Stimulated activated naive CD8-positive, alpha-beta T cell treated with anti-CD3 and anti-CD28 coated beads, Interleukin-15, amount 100 ng/mL, for 72 hours (primary cell): Measurements from ENCODE around the gene LHFPL4.
"Not testable (repeated sequence)": the region's sequence is repeated elsewhere in the genome, so short reads cannot be mapped to it uniquely, and the experiment has no call there.

Experiments used
- ATAC-seq: fragments of 150-1000 bp; cut with Tn5 transposase; 2 replicates; pipeline ENCODE4 v1.10.0; 2021; ENCODE audit warnings: mild to moderate bottlenecking, moderate library complexity
- DNase-seq, 2 donors: peaks; one replicate each; pipeline ENCODE4 v3.0.0; 2021 to 2022
- H3K27ac Mint-ChIP-seq, 2 donors: one replicate each; pipeline ENCODE4 v1.8.0; 2022; ENCODE audit warnings: mild to moderate bottlenecking in 2 of 2, mixed read lengths in 2 of 2, moderate library complexity in 2 of 2
- H3K27me3 Mint-ChIP-seq: one replicate; pipeline ENCODE4 v1.8.0; 2022; ENCODE audit warnings: mixed read lengths
- H3K4me1 Mint-ChIP-seq: one replicate; pipeline ENCODE4 v1.8.0; 2022; ENCODE audit warnings: mild to moderate bottlenecking, mixed read lengths
- H3K4me3 Mint-ChIP-seq, 2 donors: one replicate each; pipeline ENCODE4 v1.8.0; 2022; ENCODE audit warnings: mild to moderate bottlenecking in 2 of 2, mixed read lengths in 2 of 2, moderate library complexity in 1 of 2
- H3K9me3 Mint-ChIP-seq, 2 donors: one replicate each; pipeline ENCODE4 v1.8.0; 2022; ENCODE audit warnings: mixed read lengths in 2 of 2

The LHFPL4 gene

DNA sequence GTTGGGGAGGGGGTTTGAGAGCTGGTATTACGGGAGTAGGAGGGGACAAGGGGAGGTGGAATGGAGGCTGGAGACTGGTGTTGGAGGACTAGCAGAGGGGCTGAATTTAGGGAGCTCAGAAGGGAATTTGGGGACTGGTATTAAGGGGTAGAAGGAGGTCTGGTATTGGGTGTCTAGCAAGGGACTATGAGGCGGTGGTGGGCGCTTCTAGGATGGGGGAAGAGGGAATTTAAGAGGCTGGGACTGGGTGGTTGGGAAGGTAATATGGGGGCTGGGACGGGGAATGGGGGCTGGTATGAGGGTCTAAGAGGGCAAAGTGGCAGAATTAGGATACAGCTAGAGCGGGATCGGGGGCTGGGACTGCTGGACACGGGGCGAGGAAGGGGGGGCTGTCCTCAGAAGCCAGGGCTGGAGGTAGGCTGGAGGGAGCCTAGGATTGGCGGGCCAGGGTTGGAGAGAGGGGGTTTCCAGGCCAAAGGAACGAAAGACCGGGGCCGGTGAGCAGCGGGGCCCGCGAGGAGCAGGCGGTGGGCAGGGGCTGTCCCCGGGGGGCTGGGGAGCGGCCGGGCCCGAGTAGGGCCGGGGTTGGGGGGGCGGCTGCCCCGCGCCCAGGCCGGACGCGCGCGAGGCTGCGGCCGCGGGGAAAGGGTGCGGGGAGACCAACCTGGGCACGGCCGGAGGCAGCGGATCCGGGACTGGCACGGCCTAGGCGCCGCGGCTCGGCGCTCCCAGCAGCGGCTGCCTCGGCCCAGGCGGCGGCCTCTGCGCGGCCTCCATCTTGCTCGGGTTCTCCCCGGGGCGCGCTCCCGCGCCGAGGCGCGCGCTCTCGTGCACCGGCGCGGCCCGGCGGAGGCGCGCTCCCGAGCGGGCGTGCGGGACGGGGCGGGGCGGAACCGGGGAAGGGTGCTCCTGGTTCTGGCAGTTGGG, at the start of gene LHFPL4:
Gene LHFPL4 (minus strand): TSS at position 802 of the 927 bp plus-strand sequence. CDS start 1,143 bp downstream, outside the sequence.
- peaks cover 77% of the 10 kb centered on the region for H3K27me3 Mint-ChIP-seq
- peaks cover 14% of the 10 kb centered on the region for H3K4me1 Mint-ChIP-seq
- no peak within 1 kb of the TSS for H3K27ac Mint-ChIP-seq
- H3K4me3 Mint-ChIP-seq, result peak within 1 kb of the TSS; percentile 16 to 48
- no peak for DNase-seq
- ATAC-seq, result no peak
- H3K9me3 Mint-ChIP-seq, result peaks cover 10 to 14% of the 10 kb centered on the region in 2 donors

- Mint-ChIP-seq H3K27ac (no peak overlapping the region), H3K27me3 (peaks cover 52% of the 10 kb centered on the region), H3K9me3 (peaks cover 6 to 9% of the 10 kb centered on the region in 2 donors), H3K4me1 (peaks cover 14% of the 10 kb centered on the region), H3K4me3 (no peak overlapping the region)
- no peak for DNase-seq
- peak; percentile 18 for ATAC-seq
These were observed 49.0 kb upstream of the LHFPL4 start for GRCh38 chr3:9602620-9603019.

DNA sequence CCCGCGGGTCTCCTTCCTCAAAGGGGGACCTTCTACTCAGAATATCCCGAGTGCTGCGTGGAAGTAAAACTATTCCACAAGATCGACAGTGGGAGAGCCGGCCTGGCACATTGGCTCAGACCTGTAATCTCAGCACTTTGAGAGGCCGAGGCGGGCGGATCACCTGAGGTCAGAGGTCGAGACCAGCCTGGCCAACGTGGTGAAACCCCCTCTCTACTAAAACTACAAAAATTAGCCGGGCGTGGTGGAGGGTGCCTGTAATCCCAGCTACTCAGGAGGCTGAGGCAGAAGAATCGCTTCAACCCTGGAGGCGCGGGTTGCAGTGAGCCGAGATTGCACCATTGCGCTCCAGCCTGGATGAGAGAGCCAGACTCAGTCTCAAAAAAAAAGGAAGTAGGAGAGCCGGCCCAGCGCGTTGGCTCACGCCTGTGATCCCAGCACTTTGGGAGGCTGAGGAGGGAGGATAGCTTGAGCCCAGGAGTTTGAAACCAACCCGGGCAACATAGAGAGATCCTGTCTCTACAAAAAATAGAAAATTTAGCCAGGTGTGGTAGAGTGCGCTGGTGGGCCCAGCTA, 47.5 kb upstream of the LHFPL4 start:
- not testable (repeated sequence) for DNase-seq, H3K27ac Mint-ChIP-seq
- H3K4me3 Mint-ChIP-seq, result peak overlapping the region in 1 of 2 donors; percentile 31

DNA sequence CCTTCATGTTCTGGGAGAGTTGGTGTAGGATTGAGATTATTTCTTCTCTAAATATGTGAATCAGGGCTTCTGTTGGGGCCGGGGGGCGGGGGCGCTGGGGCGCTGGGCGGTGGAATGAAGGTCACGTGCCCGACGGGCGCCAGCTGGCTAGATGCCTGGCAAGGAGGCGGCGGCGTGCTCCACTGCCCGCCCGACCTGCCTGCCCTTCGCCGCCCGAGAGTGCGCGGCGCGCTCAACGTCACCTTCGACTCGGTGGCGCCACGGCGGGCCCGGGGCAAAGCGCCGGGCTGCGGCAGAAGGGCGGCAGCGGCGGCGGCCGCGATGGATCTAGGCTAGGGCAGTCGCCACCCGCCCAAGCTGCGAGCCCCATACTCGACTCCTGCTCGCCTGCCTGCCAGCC, 47.0 kb upstream of the LHFPL4 start:
- DNase-seq (peak; percentile 9 to 11), ATAC-seq (peak; percentile 69)
- peak overlapping the region; percentile 17 to 34 for H3K4me3 Mint-ChIP-seq
- H3K27me3 Mint-ChIP-seq, result peaks cover 60% of the 10 kb centered on the region
- H3K9me3 Mint-ChIP-seq, result peaks cover 4 to 6% of the 10 kb centered on the region in 2 donors
- no peak overlapping the region for H3K27ac Mint-ChIP-seq
- peaks cover 14% of the 10 kb centered on the region for H3K4me1 Mint-ChIP-seq

More for the DNA sequence above, 47.5 kb upstream of the LHFPL4 start:
- not testable (repeated sequence) for H3K9me3 Mint-ChIP-seq, ATAC-seq
- Mint-ChIP-seq H3K27me3 (peaks cover 55% of the 10 kb centered on the region), H3K4me1 (peaks cover 14% of the 10 kb centered on the region)

DNA sequence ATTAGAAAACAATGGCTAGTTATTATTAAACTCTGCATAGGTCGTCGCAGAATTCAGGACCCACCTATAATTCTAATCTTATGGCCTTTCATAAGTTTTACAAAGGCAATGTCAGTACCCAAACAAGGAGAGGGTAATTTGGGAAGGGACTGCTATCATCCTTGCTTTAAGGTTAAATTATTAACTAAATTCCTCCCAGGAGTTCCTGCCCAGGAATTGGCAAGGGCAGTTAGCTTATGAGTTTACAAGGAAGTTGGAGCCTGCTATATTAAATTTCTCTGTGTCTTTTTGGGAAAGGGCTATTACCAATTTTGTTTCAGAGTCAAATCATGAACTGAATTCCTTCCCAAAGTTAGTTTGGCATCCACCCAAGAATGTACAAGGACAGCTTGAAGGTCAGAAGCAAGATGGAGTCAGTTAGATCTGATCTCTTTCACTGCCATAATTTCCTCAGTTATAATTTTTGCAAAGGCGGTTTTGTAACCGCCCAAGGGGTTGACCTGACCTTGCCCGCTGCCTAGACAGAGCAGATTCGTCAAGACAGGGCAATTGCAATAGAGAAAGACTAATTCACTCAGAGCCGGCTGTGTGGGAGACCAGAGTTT, 45.3 kb upstream of the LHFPL4 start:
- DNase-seq (no peak), ATAC-seq (no peak)
- Mint-ChIP-seq H3K4me1 (peaks cover 14% of the 10 kb centered on the region), H3K27ac (no peak overlapping the region), H3K4me3 (no peak overlapping the region), H3K27me3 (peaks cover 70% of the 10 kb centered on the region), H3K9me3 (peaks cover 0 to 4% of the 10 kb centered on the region in 2 donors)

GRCh38 chr3:9595877-9596276, 42.3 kb upstream of the LHFPL4 start:
- Mint-ChIP-seq H3K27ac (no peak overlapping the region), H3K4me3 (no peak overlapping the region), H3K27me3 (peaks cover 52% of the 10 kb centered on the region), H3K9me3 (peaks cover 0 to 4% of the 10 kb centered on the region in 2 donors), H3K4me1 (peaks cover 8% of the 10 kb centered on the region)
- DNase-seq (no peak), ATAC-seq (no peak)

DNA sequence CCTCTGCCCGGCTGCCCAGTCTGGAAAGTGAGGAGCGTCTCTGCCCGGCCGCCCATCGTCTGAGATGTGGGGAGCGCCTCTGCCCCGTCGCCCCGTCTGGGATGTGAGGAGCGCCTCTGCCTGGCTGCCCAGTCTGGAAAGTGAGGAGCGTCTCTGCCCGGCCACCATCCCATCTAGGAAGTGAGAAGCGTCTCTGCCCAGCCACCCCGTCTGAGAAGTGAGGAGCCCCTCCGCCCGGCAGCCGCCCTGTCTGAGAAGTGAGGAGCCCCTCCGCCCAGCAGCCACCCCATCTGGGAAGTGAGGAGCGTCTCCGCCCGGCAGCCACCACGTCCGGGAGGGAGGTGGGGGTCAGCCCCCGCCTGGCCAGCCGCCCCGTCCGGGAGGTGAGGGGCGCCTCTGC, 38.2 kb upstream of the LHFPL4 start:
- not testable (repeated sequence) for H3K27ac Mint-ChIP-seq

GRCh38 chr3:9590282-9590791, 36.7 kb upstream of the LHFPL4 start:
- DNase-seq (no peak), ATAC-seq (no peak)
- peaks cover 27% of the 10 kb centered on the region for H3K27me3 Mint-ChIP-seq
- H3K4me1 Mint-ChIP-seq, result no peaks in the 10 kb centered on the region
- H3K27ac Mint-ChIP-seq, result no peak overlapping the region
- H3K4me3 Mint-ChIP-seq, result no peak overlapping the region
- no peaks in the 10 kb centered on the region for H3K9me3 Mint-ChIP-seq

More for the DNA sequence above, 38.2 kb upstream of the LHFPL4 start:
- not testable (repeated sequence) for DNase-seq, H3K9me3 Mint-ChIP-seq, H3K4me1 Mint-ChIP-seq, ATAC-seq, H3K4me3 Mint-ChIP-seq
- H3K27me3 Mint-ChIP-seq, result peaks cover 38% of the 10 kb centered on the region

- Mint-ChIP-seq H3K4me1 (no peaks in the 10 kb centered on the region), H3K9me3 (peaks cover 0 to 15% of the 10 kb centered on the region in 2 donors), H3K27me3 (no peaks in the 10 kb centered on the region), H3K27ac (no peak overlapping the region), H3K4me3 (no peak overlapping the region)
- ATAC-seq (no peak), DNase-seq (no peak)
These were observed 30.2 kb upstream of the LHFPL4 start for GRCh38 chr3:9583792-9584191.

DNA sequence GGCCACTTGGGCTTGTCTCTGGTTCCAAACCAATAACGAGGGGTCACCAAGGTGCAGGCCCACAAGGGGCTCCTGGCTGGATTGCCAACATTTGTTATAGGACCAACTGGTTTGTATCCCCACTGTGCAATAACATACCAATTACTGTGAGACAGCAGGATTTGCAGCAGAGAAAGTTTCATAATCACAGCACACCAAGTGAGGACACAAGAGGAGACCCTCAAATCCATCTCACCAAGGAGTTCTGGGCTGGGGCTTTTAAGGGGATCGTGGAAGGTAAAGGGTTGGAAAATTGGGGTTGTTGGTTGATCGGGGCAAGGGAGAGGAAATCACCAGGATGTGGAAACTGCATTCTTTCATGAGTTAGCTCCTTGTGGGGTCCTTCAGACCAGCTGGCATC, 29.7 kb upstream of the LHFPL4 start:
- no peaks in the 10 kb centered on the region for H3K4me1 Mint-ChIP-seq
- H3K4me3 Mint-ChIP-seq, result no peak overlapping the region
- DNase-seq (no peak), ATAC-seq (no peak)
- peaks cover 0 to 15% of the 10 kb centered on the region in 2 donors for H3K9me3 Mint-ChIP-seq
- H3K27ac Mint-ChIP-seq, result no peak overlapping the region
- no peaks in the 10 kb centered on the region for H3K27me3 Mint-ChIP-seq

GRCh38 chr3:9582332-9582731, 28.7 kb upstream of the LHFPL4 start:
- peaks cover 0 to 15% of the 10 kb centered on the region in 2 donors for H3K9me3 Mint-ChIP-seq
- no peak overlapping the region for H3K4me3 Mint-ChIP-seq
- ATAC-seq, result no peak
- no peak for DNase-seq
- no peak overlapping the region for H3K27ac Mint-ChIP-seq
- H3K27me3 Mint-ChIP-seq, result no peaks in the 10 kb centered on the region
- H3K4me1 Mint-ChIP-seq, result no peaks in the 10 kb centered on the region

- H3K4me3 Mint-ChIP-seq, result no peak overlapping the region
- ATAC-seq (no peak), DNase-seq (no peak)
- no peaks in the 10 kb centered on the region for H3K27me3 Mint-ChIP-seq
- peaks cover 0 to 15% of the 10 kb centered on the region in 2 donors for H3K9me3 Mint-ChIP-seq
- H3K4me1 Mint-ChIP-seq, result no peaks in the 10 kb centered on the region
- H3K27ac Mint-ChIP-seq, result no peak overlapping the region
These were observed 28.1 kb upstream of the LHFPL4 start for GRCh38 chr3:9581742-9582141.

- Mint-ChIP-seq H3K4me1 (no peaks in the 10 kb centered on the region), H3K9me3 (peaks cover 8 to 9% of the 10 kb centered on the region in 2 donors), H3K4me3 (no peak overlapping the region), H3K27ac (no peak overlapping the region), H3K27me3 (peaks cover 29% of the 10 kb centered on the region)
- ATAC-seq (no peak), DNase-seq (no peak)
These were observed 15.4 kb upstream of the LHFPL4 start for GRCh38 chr3:9569054-9569453.

DNA sequence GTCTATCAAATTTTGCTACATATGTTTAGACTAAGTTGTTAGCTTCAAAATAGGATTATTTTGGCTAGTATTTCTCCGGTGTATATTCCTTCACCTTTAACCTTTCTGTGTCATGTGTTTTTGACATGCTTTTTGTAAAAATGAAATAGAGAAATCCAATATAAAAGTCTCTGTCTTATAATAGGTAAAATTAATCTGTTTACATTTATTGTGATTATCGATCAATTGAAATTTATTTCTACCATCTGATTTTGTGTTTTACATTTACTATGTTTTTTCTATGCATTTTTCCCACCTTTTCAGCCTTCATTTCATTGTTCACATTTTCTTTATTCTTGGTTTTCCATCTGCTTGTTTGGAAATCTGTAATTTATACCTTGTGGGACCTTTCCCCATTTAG, 11.7 kb upstream of the LHFPL4 start:
- DNase-seq, result no peak
- ATAC-seq, result no peak

GRCh38 chr3:9563851-9564250, 10.2 kb upstream of the LHFPL4 start:
- DNase-seq (no peak), ATAC-seq (no peak)
- peaks cover 5 to 11% of the 10 kb centered on the region in 2 donors for H3K9me3 Mint-ChIP-seq
- H3K27me3 Mint-ChIP-seq, result peaks cover 7% of the 10 kb centered on the region
- H3K27ac Mint-ChIP-seq, result no peak overlapping the region
- H3K4me1 Mint-ChIP-seq, result no peaks in the 10 kb centered on the region
- no peak overlapping the region for H3K4me3 Mint-ChIP-seq

More for the DNA sequence above, 11.7 kb upstream of the LHFPL4 start:
- Mint-ChIP-seq H3K4me3 (no peak overlapping the region), H3K4me1 (no peaks in the 10 kb centered on the region), H3K9me3 (peaks cover 8 to 11% of the 10 kb centered on the region in 2 donors), H3K27me3 (peaks cover 11% of the 10 kb centered on the region), H3K27ac (no peak overlapping the region)
